ENCODE data around the gene ALDH16A1. TPM values are rescaled to one million over a fixed set of nuclear protein-coding genes. Genes with fewer than 3 reads are reported as not detected.
A peak's percentile ranks its signal among the peaks of the same experiment; 100 is the strongest.

Gene ALDH16A1
- total RNA-seq, 4 donors from 2014 or later, result 33.8 to 53.6 (median 49.1) TPM

GRCh38 chr19:49439836-49440235 lies 13.2 kb upstream of the ALDH16A1 start:
- Histone ChIP-seq H3K27me3 (peaks cover 0 to 50% of the 10 kb centered on the region in 2 donors), H3K36me3 (no peaks in the 10 kb centered on the region), H3K4me3 (no peak overlapping the region), H3K27ac (no peak overlapping the region), H3K4me1 (peaks cover 0 to 12% (median 0%) of the 10 kb centered on the region in 4 donors), H3K9me3 (peaks cover 0 to 4% (median 0%) of the 10 kb centered on the region in 4 donors)
- no peak for DNase-seq
- no peak for TF ChIP-seq CTCF (IDR thresholded peaks at IDR 0.05)
- no peak for TF ChIP-seq POLR2A (IDR thresholded peaks at IDR 0.05)

GRCh38 chr19:49440439-49441209 lies 12.4 kb upstream of the ALDH16A1 start:
- no peak overlapping the region for H3K27ac ChIP-seq
- TF ChIP-seq POLR2A (IDR thresholded peaks at IDR 0.05) (no peak), CTCF (IDR thresholded peaks at IDR 0.05) (no peak)
- peak overlapping the region; percentile 11 to 39 (median 32) for H3K4me3 ChIP-seq
- no peaks in the 10 kb centered on the region for H3K36me3 ChIP-seq
- peaks cover 0 to 4% (median 0%) of the 10 kb centered on the region in 4 donors for H3K9me3 ChIP-seq
- H3K27me3 ChIP-seq, result peaks cover 0 to 43% of the 10 kb centered on the region in 2 donors
- no peak for DNase-seq
- peaks cover 0 to 12% (median 0%) of the 10 kb centered on the region in 4 donors for H3K4me1 ChIP-seq

- peaks cover 0 to 38% of the 10 kb centered on the region in 2 donors for H3K27me3 ChIP-seq
- TF ChIP-seq POLR2A (IDR thresholded peaks at IDR 0.05), result no peak
- TF ChIP-seq CTCF (IDR thresholded peaks at IDR 0.05), result no peak
- peaks cover 0 to under 1% (median 0%) of the 10 kb centered on the region in 4 donors for H3K9me3 ChIP-seq
- peak within 1 kb of the TSS; percentile 11 to 67 (median 36) for H3K4me3 ChIP-seq
- H3K4me1 ChIP-seq, result peaks cover 0 to 12% (median 0%) of the 10 kb centered on the region in 4 donors
- H3K36me3 ChIP-seq, result peaks cover 0 to 1% (median 0%) of the 10 kb centered on the region in 3 donors
- DNase-seq, result peak in 1 of 3 donors; percentile 57
- H3K27ac ChIP-seq, result peak within 1 kb of the TSS in 3 of 4 donors; percentile 78 to 85 (median 79)
Measured at GRCh38 chr19:49441210-49441959, 11.6 kb upstream of the ALDH16A1 start, which contains the start of gene SLC17A7. SLC17A7 (minus strand) TSS chr19:49441527; CDS start chr19:49441379, 148 bp downstream.

GRCh38 chr19:49441960-49442350 lies 11.1 kb upstream of the ALDH16A1 start:
- H3K4me3 ChIP-seq, result peak overlapping the region in 1 of 4 donors; percentile 67

More at GRCh38 chr19:49441960-49442350, 11.1 kb upstream of the ALDH16A1 start:
- peaks cover 0 to 7% (median 0%) of the 10 kb centered on the region in 3 donors for H3K36me3 ChIP-seq
- TF ChIP-seq CTCF (IDR thresholded peaks at IDR 0.05), result no peak
- no peak for TF ChIP-seq POLR2A (IDR thresholded peaks at IDR 0.05)
- peaks cover 0 to 12% (median 0%) of the 10 kb centered on the region in 4 donors for H3K4me1 ChIP-seq
- H3K9me3 ChIP-seq, result no peaks in the 10 kb centered on the region
- peak overlapping the region in 3 of 4 donors; percentile 78 to 85 (median 79) for H3K27ac ChIP-seq
- no peak for DNase-seq
- peaks cover 0 to 32% of the 10 kb centered on the region in 2 donors for H3K27me3 ChIP-seq
